Hepatocyte (in vitro differentiated cells): ENCODE data around the gene CACNB4. TPM values are rescaled to one million over a fixed set of nuclear protein-coding genes. Genes with fewer than 3 reads are reported as not detected.

ENCODE experiments used
- DNase-seq: peaks from one replicate; pipeline ENCODE4 v3.0.0-alpha.2; 2016; ENCODE audit warnings: low spot score
- H2AFZ ChIP-seq: fragments of 200-600 bp; sonication (generic); 2 replicates; pipeline ENCODE4 v1.6.0; 2016; ENCODE audit warnings: antibody characterized with exemption, mild to moderate bottlenecking
- H3K27ac ChIP-seq: fragments of 200-600 bp; sonication (generic); 2 replicates; pipeline ENCODE4 v1.5.1; 2016; ENCODE audit warnings: mild to moderate bottlenecking
- H3K27me3 ChIP-seq: fragments of 200-600 bp; sonication (generic); 2 replicates; pipeline ENCODE4 v1.6.1; 2016
- H3K36me3 ChIP-seq: fragments of 200-600 bp; sonication (generic); replicated peaks from 2 replicates; pipeline ENCODE4 v1.5.1; 2016; ENCODE audit warnings: low read depth; ENCODE audit not compliant: insufficient read depth
- H3K4me1 ChIP-seq: fragments of 200-600 bp; sonication (generic); 2 replicates; pipeline ENCODE4 v1.5.1; 2016; ENCODE audit warnings: mild to moderate bottlenecking, moderate library complexity; ENCODE audit not compliant: insufficient read depth
- H3K4me2 ChIP-seq: fragments of 200-600 bp; sonication (generic); 2 replicates; pipeline ENCODE4 v1.6.0; 2016
- H3K4me3 ChIP-seq: fragments of 200-600 bp; sonication (generic); 2 replicates; pipeline ENCODE4 v1.5.1; 2016; ENCODE audit warnings: mild to moderate bottlenecking
- H3K79me2 ChIP-seq: fragments of 200-600 bp; sonication (generic); 2 replicates; pipeline ENCODE4 v1.6.0; 2017; ENCODE audit warnings: mild to moderate bottlenecking
- H3K9me2 ChIP-seq: fragments of 200-600 bp; sonication (generic); replicated peaks from 2 replicates; pipeline ENCODE4 v1.6.0; 2017; ENCODE audit warnings: mild to moderate bottlenecking; ENCODE audit not compliant: insufficient read depth
- H3K9me3 ChIP-seq: fragments of 200-600 bp; sonication (generic); 2 replicates; pipeline ENCODE4 v1.5.1; 2016; ENCODE audit warnings: low read depth, mild to moderate bottlenecking
- H4K20me1 ChIP-seq: fragments of 200-600 bp; sonication (generic); 2 replicates; pipeline ENCODE4 v1.6.0; 2016; ENCODE audit warnings: mild to moderate bottlenecking; ENCODE audit not compliant: insufficient read depth, poor library complexity, severe bottlenecking
- EZH2 ChIP-seq: fragments of 200-600 bp; sonication (generic); IDR thresholded peaks from 2 replicates; pipeline ENCODE4 v1.6.1; 2016; ENCODE audit warnings: antibody characterized with exemption, mild to moderate bottlenecking, borderline replicate concordance
- EZH2phosphoT487 ChIP-seq: fragments of 200-600 bp; sonication (generic); IDR thresholded peaks from one replicate; pipeline ENCODE4 v1.6.1; 2018; ENCODE audit warnings: antibody characterized with exemption, mild to moderate bottlenecking, low read depth, moderate library complexity; ENCODE audit not compliant: unreplicated experiment, severe bottlenecking
- WGBS: methylation state at CpG from one replicate; pipeline ENCODE4 v1.1.6; 2016; ENCODE audit warnings: low lambda C conversion rate; ENCODE audit errors: missing lambda C conversion rate; 5-methylcytosine and 5-hydroxymethylcytosine counted together
- polyA plus RNA-seq: library from polyadenylated mRNA; unstranded; fragments of >200 nt; fragmentation: Nextera tagmentation; extraction: Ambion mirVana; gene quantifications from 2 replicates; pipeline ENCODE4 v1.2.1, GENCODE V29; 2016
- total RNA-seq: library from RNA; depleted of rRNA; stranded (reverse); fragments of >200 nt; gene quantifications from 2 replicates; pipeline ENCODE4 v1.2.3, GENCODE V29; 2014
- TF ChIP-seq, protein P1 (sequence below): fragments of 200-600 bp; sonication (generic); IDR thresholded peaks from 2 replicates; pipeline ENCODE4 v1.5.1; 2016; ENCODE audit warnings: antibody characterized with exemption, mild to moderate bottlenecking; ENCODE audit not compliant: poor library complexity

CACNB4 gene
- total and polyA plus RNA-seq, 2 experiments from 2014 or later: 0.85 to 4.0 TPM

DNA sequence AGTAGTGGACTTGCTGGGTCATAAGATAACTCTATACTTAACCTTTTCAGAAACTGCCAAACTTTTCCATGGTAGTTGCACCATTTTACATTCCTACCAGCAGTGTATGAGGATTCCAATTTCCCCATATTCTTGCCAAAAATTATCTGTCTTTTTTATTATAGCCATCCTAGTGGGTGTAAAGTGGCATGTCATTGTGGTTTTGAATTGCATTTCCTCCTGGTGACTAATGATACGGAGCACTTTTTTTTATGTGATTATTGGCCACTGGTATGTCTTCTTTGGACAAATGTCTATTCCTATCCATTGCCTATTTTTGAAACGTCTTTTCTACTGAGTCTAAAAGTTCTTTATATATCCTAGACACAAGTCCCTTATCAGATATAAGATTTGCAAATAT lies 44.3 kb downstream of the CACNB4 start:
- no peak overlapping the region for H3K4me3 ChIP-seq
- WGBS: 73% methylated on average over 2 of the region's 2 CpGs
- H3K27ac ChIP-seq: no peak overlapping the region
- H4K20me1 ChIP-seq: no peaks in the 10 kb centered on the region
- H3K9me2 ChIP-seq: no peaks in the 10 kb centered on the region
- no peak overlapping the region for H2AFZ ChIP-seq
- H3K9me3 ChIP-seq: no peaks in the 10 kb centered on the region
- H3K4me1 ChIP-seq: no peaks in the 10 kb centered on the region
- no peak overlapping the region for H3K4me2 ChIP-seq
- no peaks in the 10 kb centered on the region for H3K27me3 ChIP-seq
- H3K79me2 ChIP-seq: no peaks in the 10 kb centered on the region
- DNase-seq: no peak
- TF ChIP-seq, protein P1, sequence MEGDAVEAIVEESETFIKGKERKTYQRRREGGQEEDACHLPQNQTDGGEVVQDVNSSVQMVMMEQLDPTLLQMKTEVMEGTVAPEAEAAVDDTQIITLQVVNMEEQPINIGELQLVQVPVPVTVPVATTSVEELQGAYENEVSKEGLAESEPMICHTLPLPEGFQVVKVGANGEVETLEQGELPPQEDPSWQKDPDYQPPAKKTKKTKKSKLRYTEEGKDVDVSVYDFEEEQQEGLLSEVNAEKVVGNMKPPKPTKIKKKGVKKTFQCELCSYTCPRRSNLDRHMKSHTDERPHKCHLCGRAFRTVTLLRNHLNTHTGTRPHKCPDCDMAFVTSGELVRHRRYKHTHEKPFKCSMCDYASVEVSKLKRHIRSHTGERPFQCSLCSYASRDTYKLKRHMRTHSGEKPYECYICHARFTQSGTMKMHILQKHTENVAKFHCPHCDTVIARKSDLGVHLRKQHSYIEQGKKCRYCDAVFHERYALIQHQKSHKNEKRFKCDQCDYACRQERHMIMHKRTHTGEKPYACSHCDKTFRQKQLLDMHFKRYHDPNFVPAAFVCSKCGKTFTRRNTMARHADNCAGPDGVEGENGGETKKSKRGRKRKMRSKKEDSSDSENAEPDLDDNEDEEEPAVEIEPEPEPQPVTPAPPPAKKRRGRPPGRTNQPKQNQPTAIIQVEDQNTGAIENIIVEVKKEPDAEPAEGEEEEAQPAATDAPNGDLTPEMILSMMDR: no peak
- TF ChIP-seq EZH2phosphoT487 (no peak), EZH2 (no peak)
- no peaks in the 10 kb centered on the region for H3K36me3 ChIP-seq

DNA sequence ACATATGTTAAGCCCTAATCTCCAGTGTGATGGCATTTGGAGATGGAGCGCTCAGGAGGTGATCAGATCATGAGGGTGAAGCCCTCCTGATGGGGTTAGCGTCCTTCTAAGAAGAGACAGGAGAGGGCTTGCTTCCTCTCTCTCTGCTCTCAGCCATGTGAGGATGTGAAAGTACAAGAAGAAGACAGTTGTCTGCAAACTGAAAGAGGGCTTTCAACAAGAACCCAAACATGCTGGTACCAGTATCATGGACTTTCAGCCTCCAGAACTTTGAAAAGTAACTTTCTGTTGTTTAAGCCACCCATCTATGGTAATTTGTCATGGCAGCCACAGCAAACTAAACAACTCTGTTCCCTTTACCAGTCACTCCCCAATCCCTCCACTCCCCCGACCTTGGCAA lies 47.4 kb downstream of the CACNB4 start:
- no peak overlapping the region for H3K4me2 ChIP-seq
- H3K9me3 ChIP-seq: no peaks in the 10 kb centered on the region
- H4K20me1 ChIP-seq: no peaks in the 10 kb centered on the region
- 89% methylated on average over 3 of the region's 3 CpGs for WGBS
- no peaks in the 10 kb centered on the region for H3K79me2 ChIP-seq
- H3K27ac ChIP-seq: no peak overlapping the region
- H3K27me3 ChIP-seq: no peaks in the 10 kb centered on the region
- H3K9me2 ChIP-seq: no peaks in the 10 kb centered on the region
- no peaks in the 10 kb centered on the region for H3K36me3 ChIP-seq
- H3K4me3 ChIP-seq: no peak overlapping the region
- no peak for TF ChIP-seq EZH2phosphoT487
- TF ChIP-seq EZH2: no peak
- TF ChIP-seq, protein P1: no peak
- no peaks in the 10 kb centered on the region for H3K4me1 ChIP-seq
- no peak overlapping the region for H2AFZ ChIP-seq
- DNase-seq: no peak

DNA sequence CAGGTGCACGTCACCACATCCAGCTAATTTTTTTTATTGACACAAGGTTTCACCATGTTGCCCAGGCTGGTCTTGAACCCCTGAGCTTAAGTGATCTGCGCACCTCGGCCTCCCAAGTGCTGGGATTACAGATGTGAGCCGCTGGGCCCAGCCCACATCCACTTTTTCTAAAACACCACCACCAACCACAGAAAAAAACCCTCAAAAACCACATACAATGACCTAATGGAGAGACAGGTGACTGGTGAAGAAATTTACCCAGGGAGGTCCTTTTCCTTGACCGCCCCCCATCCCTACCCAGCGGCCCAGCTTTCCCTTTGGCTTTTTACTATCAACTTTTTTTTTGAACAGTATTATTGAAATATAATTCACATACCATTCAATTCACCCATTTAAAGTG lies 47.9 kb downstream of the CACNB4 start:
- 98% methylated on average over 6 of the region's 6 CpGs for WGBS
- Histone ChIP-seq H3K9me2 (no peaks in the 10 kb centered on the region), H3K79me2 (no peaks in the 10 kb centered on the region), H3K9me3 (no peaks in the 10 kb centered on the region), H3K27me3 (no peaks in the 10 kb centered on the region), H3K4me2 (no peak overlapping the region), H3K4me1 (no peaks in the 10 kb centered on the region), H3K4me3 (no peak overlapping the region), H3K27ac (no peak overlapping the region), H2AFZ (no peak overlapping the region), H3K36me3 (no peaks in the 10 kb centered on the region), H4K20me1 (no peaks in the 10 kb centered on the region)
- no peak for TF ChIP-seq EZH2
- TF ChIP-seq, protein P1: no peak
- DNase-seq: no peak

DNA sequence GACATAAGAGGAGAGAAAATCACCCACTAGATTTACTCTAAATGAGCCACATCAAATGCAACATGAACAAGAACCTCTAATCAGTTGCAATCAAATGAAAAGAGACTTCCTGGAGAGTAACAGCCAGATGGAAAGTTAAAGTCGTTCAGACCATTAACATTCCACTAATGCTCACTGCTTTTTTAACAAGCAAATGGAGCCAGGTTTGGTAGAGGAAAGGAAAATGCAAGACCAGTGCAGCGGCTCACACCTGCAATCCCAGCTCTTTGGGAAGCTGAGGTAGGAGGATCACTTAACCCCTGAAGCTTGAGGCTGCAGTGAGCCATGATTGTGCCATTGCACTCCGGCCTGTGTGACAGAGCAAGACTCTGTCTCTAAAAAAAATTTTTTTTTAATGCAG lies 48.5 kb downstream of the CACNB4 start:
- Histone ChIP-seq H3K9me3 (no peaks in the 10 kb centered on the region), H3K4me2 (no peak overlapping the region), H3K36me3 (no peaks in the 10 kb centered on the region), H3K27me3 (no peaks in the 10 kb centered on the region), H3K79me2 (no peaks in the 10 kb centered on the region), H3K9me2 (no peaks in the 10 kb centered on the region), H3K4me3 (no peak overlapping the region), H3K4me1 (no peaks in the 10 kb centered on the region), H4K20me1 (no peaks in the 10 kb centered on the region), H3K27ac (no peak overlapping the region), H2AFZ (no peak overlapping the region)
- TF ChIP-seq EZH2phosphoT487 (no peak), EZH2 (no peak)
- DNase-seq: no peak
- WGBS: 37% methylated on average over 3 of the region's 3 CpGs
